Endodermal cell (in vitro differentiated cells): ENCODE data around the gene SLC4A4. TPM values are rescaled to one million over a fixed set of nuclear protein-coding genes. Genes with fewer than 3 reads are reported as not detected.

Source experiments
- DNase-seq: peaks from one replicate; pipeline ENCODE4 v3.0.0-alpha.2; 2017
- H3K27ac ChIP-seq: 2 replicates; pipeline ENCODE4 v1.5.1; 2013; ENCODE audit warnings: mild to moderate bottlenecking, low read depth, low read length, moderate library complexity
- H3K27me3 ChIP-seq: 2 replicates; pipeline ENCODE4 v1.6.1; 2013; ENCODE audit warnings: mild to moderate bottlenecking, low read length, moderate library complexity; ENCODE audit not compliant: insufficient read depth, control insufficient read depth, poor library complexity, severe bottlenecking
- H3K36me3 ChIP-seq: 2 replicates; pipeline ENCODE4 v1.7.0; 2013; ENCODE audit warnings: mild to moderate bottlenecking, low read length, moderate library complexity; ENCODE audit not compliant: control insufficient read depth, insufficient read depth
- H3K4me1 ChIP-seq: one replicate; pipeline ENCODE4 v1.7.0; 2013; ENCODE audit warnings: low read length; ENCODE audit not compliant: control insufficient read depth, insufficient read depth
- H3K4me3 ChIP-seq: 2 replicates; pipeline ENCODE4 v1.5.1; 2013; ENCODE audit warnings: mild to moderate bottlenecking, low read length, moderate library complexity
- H3K9ac ChIP-seq: 2 replicates; pipeline ENCODE4 v1.6.1; 2013; ENCODE audit warnings: mild to moderate bottlenecking, low read length, moderate library complexity; ENCODE audit not compliant: poor library complexity, severe bottlenecking; ENCODE audit errors: extremely low read depth
- H3K9me3 ChIP-seq: 2 replicates; pipeline ENCODE4 v1.6.1; 2013; ENCODE audit warnings: mild to moderate bottlenecking, low read length, moderate library complexity; ENCODE audit not compliant: control insufficient read depth
- H3K27ac Mint-ChIP-seq: 2 replicates; pipeline ENCODE4 v1.8.0; 2020; ENCODE audit warnings: mixed read lengths
- H3K27me3 Mint-ChIP-seq: 2 replicates; pipeline ENCODE4 v1.8.0; 2021; ENCODE audit warnings: mild to moderate bottlenecking, mixed read lengths; ENCODE audit not compliant: insufficient read depth
- H3K36me3 Mint-ChIP-seq: 2 replicates; pipeline ENCODE4 v1.8.0; 2020; ENCODE audit warnings: low read depth, mixed read lengths
- H3K4me1 Mint-ChIP-seq: 2 replicates; pipeline ENCODE4 v1.8.0; 2020; ENCODE audit warnings: mixed read lengths
- H3K4me3 Mint-ChIP-seq: 2 replicates; pipeline ENCODE4 v1.8.0; 2020; ENCODE audit warnings: mild to moderate bottlenecking, moderate library complexity, mixed read lengths
- H3K9me3 Mint-ChIP-seq: 2 replicates; pipeline ENCODE4 v1.8.0; 2020; ENCODE audit warnings: mild to moderate bottlenecking, mixed read lengths
- CTCF ChIP-seq: fragments of 200-600 bp; sonication (generic); conservative IDR thresholded peaks from 2 replicates; pipeline ENCODE4 v1.5.0; 2021; ENCODE audit warnings: antibody characterized with exemption, mild to moderate bottlenecking
- WGBS, 2 experiments: methylation state at CpG; one replicate each; pipeline versions ENCODE4 v1.1.5 to v1.1.7; 2013; ENCODE audit warnings: missing lambda C conversion rate in 2 of 2, mixed read lengths in 1 of 2; ENCODE audit not compliant: insufficient coverage in 1 of 2, insufficient read length in 1 of 2; 5-methylcytosine and 5-hydroxymethylcytosine counted together
- total RNA-seq, 2 donors: library from RNA; stranded (reverse); fragmentation: NEBNext Ultra II Directional in 1 of 2; extraction: Animal tissue kit (Norgen Biotek cat#: 25700) in 1 of 2; gene quantifications; 2 replicates in 1 of 2; 3 replicates in 1 of 2; pipeline ENCODE4 v1.2.1, GENCODE V29; 2021

SLC4A4 gene
- total RNA-seq, 2 donors from 2014 or later: 3.3 to 3.8 TPM

GRCh38 chr4:71553605-71554004 lies 214.8 kb downstream of the SLC4A4 start:
- Mint-ChIP-seq H3K4me1 (peaks cover 36% of the 10 kb centered on the region), H3K36me3 (no peaks in the 10 kb centered on the region), H3K9me3 (no peaks in the 10 kb centered on the region), H3K27me3 (no peaks in the 10 kb centered on the region), H3K4me3 (no peak overlapping the region), H3K27ac (no peak overlapping the region)
- H3K4me1 ChIP-seq: peaks cover 19% of the 10 kb centered on the region
- H3K9me3 ChIP-seq: no peaks in the 10 kb centered on the region
- WGBS, 2 experiments: no CpG with 5 or more reads among the region's 1 CpG
- TF ChIP-seq CTCF: peak; percentile 79
- no peak overlapping the region for H3K9ac ChIP-seq
- H3K4me3 ChIP-seq: no peak overlapping the region
- H3K27me3 ChIP-seq: no peaks in the 10 kb centered on the region
- no peaks in the 10 kb centered on the region for H3K36me3 ChIP-seq
- DNase-seq: no peak
- H3K27ac ChIP-seq: no peak overlapping the region

- Histone ChIP-seq H3K4me3 (no peak overlapping the region), H3K4me1 (peaks cover 15% of the 10 kb centered on the region), H3K9me3 (no peaks in the 10 kb centered on the region), H3K9ac (no peak overlapping the region), H3K36me3 (no peaks in the 10 kb centered on the region), H3K27ac (no peak overlapping the region), H3K27me3 (no peaks in the 10 kb centered on the region)
- H3K36me3 Mint-ChIP-seq: no peaks in the 10 kb centered on the region
- DNase-seq: no peak
- TF ChIP-seq CTCF: no peak
- H3K27me3 Mint-ChIP-seq: no peaks in the 10 kb centered on the region
- no peak overlapping the region for H3K27ac Mint-ChIP-seq
- peaks cover 32% of the 10 kb centered on the region for H3K4me1 Mint-ChIP-seq
- WGBS, 2 experiments: 86 to 100% methylated on average over 1 to 2 of the region's 2 CpGs
- no peaks in the 10 kb centered on the region for H3K9me3 Mint-ChIP-seq
- H3K4me3 Mint-ChIP-seq: no peak overlapping the region
These were observed 215.2 kb downstream of the SLC4A4 start for GRCh38 chr4:71554025-71554424.

- 92% methylated on average over 1 of the region's 1 CpG; no CpG with 5 or more reads in 1 of the 2 experiments for WGBS, 2 experiments
- Mint-ChIP-seq H3K4me3 (no peak overlapping the region), H3K27me3 (no peaks in the 10 kb centered on the region), H3K4me1 (peaks cover 6% of the 10 kb centered on the region), H3K36me3 (no peaks in the 10 kb centered on the region), H3K9me3 (no peaks in the 10 kb centered on the region), H3K27ac (no peak overlapping the region)
- DNase-seq: no peak
- no peaks in the 10 kb centered on the region for H3K36me3 ChIP-seq
- no peak overlapping the region for H3K4me3 ChIP-seq
- TF ChIP-seq CTCF: no peak
- no peaks in the 10 kb centered on the region for H3K4me1 ChIP-seq
- H3K27me3 ChIP-seq: no peaks in the 10 kb centered on the region
- H3K9me3 ChIP-seq: no peaks in the 10 kb centered on the region
- H3K27ac ChIP-seq: no peak overlapping the region
- H3K9ac ChIP-seq: no peak overlapping the region
These were observed 219.4 kb downstream of the SLC4A4 start for GRCh38 chr4:71558248-71558647.
